Skin epidermis (tissue), 12 donors: ENCODE data around the gene GALNTL6.
"Not testable (repeated sequence)": the region's sequence is repeated elsewhere in the genome, so short reads cannot be mapped to it uniquely, and the experiment has no call there.

Experiments
- H3K27ac ChIP-seq, 21 experiments: fragments of 200-600 bp; sonication (generic) in 11 of 21; one replicate each; pipeline ENCODE4 v1.5.0; 2020; ENCODE audit warnings: mild to moderate bottlenecking in 3 of 21, inconsistent platforms in 2 of 21, moderate library complexity in 2 of 21
- H3K4me3 ChIP-seq, 7 experiments: fragments of 200-600 bp; sonication (generic) in 2 of 7; one replicate each; pipeline ENCODE4 v1.5.0; 2020; ENCODE audit warnings: inconsistent platforms in 2 of 7, mild to moderate bottlenecking in 2 of 7, moderate library complexity in 1 of 7

The GALNTL6 gene

GRCh38 chr4:172344308-172344938 lies 531.2 kb downstream of the GALNTL6 start:
- H3K4me3 ChIP-seq: no peak overlapping the region

GRCh38 chr4:172348426-172348825 lies 535.2 kb downstream of the GALNTL6 start:
- Histone ChIP-seq H3K4me3 (no peak overlapping the region), H3K27ac (no peak overlapping the region)

More at GRCh38 chr4:172344308-172344938, 531.2 kb downstream of the GALNTL6 start:
- H3K27ac ChIP-seq: no peak overlapping the region

GRCh38 chr4:172352356-172352755 lies 539.2 kb downstream of the GALNTL6 start:
- Histone ChIP-seq H3K4me3 (no peak overlapping the region), H3K27ac (no peak overlapping the region)

GRCh38 chr4:172356016-172356415 lies 542.8 kb downstream of the GALNTL6 start:
- H3K27ac ChIP-seq: peak overlapping the region in 1 of 21 experiments; percentile 16
- H3K4me3 ChIP-seq: no peak overlapping the region

GRCh38 chr4:172357006-172357540 lies 543.9 kb downstream of the GALNTL6 start:
- Histone ChIP-seq H3K27ac (peak overlapping the region in 5 of 21 experiments; percentile 1 to 63 (median 40)), H3K4me3 (no peak overlapping the region)

- Histone ChIP-seq H3K4me3 (no peak overlapping the region), H3K27ac (no peak overlapping the region)
These were observed 549.4 kb downstream of the GALNTL6 start for GRCh38 chr4:172362569-172362968.

GRCh38 chr4:172369471-172369959 lies 556.3 kb downstream of the GALNTL6 start:
- Histone ChIP-seq H3K27ac (no peak overlapping the region), H3K4me3 (no peak overlapping the region)

- no peak overlapping the region for H3K27ac ChIP-seq
- H3K4me3 ChIP-seq: no peak overlapping the region
These were observed 564.4 kb downstream of the GALNTL6 start for GRCh38 chr4:172377486-172378140.

- H3K27ac ChIP-seq: no peak overlapping the region
- no peak overlapping the region for H3K4me3 ChIP-seq
These were observed 566.6 kb downstream of the GALNTL6 start for GRCh38 chr4:172379834-172380233.

GRCh38 chr4:172390331-172390730 lies 577.1 kb downstream of the GALNTL6 start:
- H3K27ac ChIP-seq: no peak overlapping the region
- no peak overlapping the region for H3K4me3 ChIP-seq

GRCh38 chr4:172392741-172393140 lies 579.5 kb downstream of the GALNTL6 start:
- H3K27ac ChIP-seq: no peak overlapping the region
- no peak overlapping the region for H3K4me3 ChIP-seq

GRCh38 chr4:172393220-172393619 lies 580.0 kb downstream of the GALNTL6 start:
- Histone ChIP-seq H3K4me3 (no peak overlapping the region), H3K27ac (no peak overlapping the region)

- Histone ChIP-seq H3K27ac (no peak overlapping the region), H3K4me3 (no peak overlapping the region)
These were observed 591.5 kb downstream of the GALNTL6 start for GRCh38 chr4:172404676-172405075.

GRCh38 chr4:172410363-172410762 lies 597.2 kb downstream of the GALNTL6 start:
- Histone ChIP-seq H3K4me3 (no peak overlapping the region), H3K27ac (no peak overlapping the region)

- no peak overlapping the region for H3K27ac ChIP-seq
- H3K4me3 ChIP-seq: no peak overlapping the region
These were observed 597.9 kb downstream of the GALNTL6 start for GRCh38 chr4:172411149-172411548.

GRCh38 chr4:172412851-172413580 lies 599.8 kb downstream of the GALNTL6 start:
- Histone ChIP-seq H3K27ac (no peak overlapping the region), H3K4me3 (no peak overlapping the region)

GRCh38 chr4:172428979-172429378 lies 615.8 kb downstream of the GALNTL6 start:
- H3K4me3 ChIP-seq, H3K27ac ChIP-seq: not testable (repeated sequence)

- H3K4me3 ChIP-seq: no peak overlapping the region
These were observed 667.3 kb downstream of the GALNTL6 start for GRCh38 chr4:172480471-172480870.

GRCh38 chr4:172481802-172482508 lies 668.8 kb downstream of the GALNTL6 start:
- Histone ChIP-seq H3K27ac (no peak overlapping the region), H3K4me3 (no peak overlapping the region)

More at GRCh38 chr4:172480471-172480870, 667.3 kb downstream of the GALNTL6 start:
- H3K27ac ChIP-seq: no peak overlapping the region

GRCh38 chr4:172485007-172485406 lies 671.8 kb downstream of the GALNTL6 start:
- Histone ChIP-seq H3K4me3 (no peak overlapping the region), H3K27ac (no peak overlapping the region)
